ENCODE results near the gene KCTD2.
"Not testable (repeated sequence)": the region's sequence is repeated elsewhere in the genome, so short reads cannot be mapped to it uniquely, and the experiment has no call there.

The KCTD2 gene

GRCh38 chr17:75024686-75025397 lies 22.2 kb upstream of the KCTD2 start:
- Histone ChIP-seq H3K4me1 (ENCODE audit: control insufficient read depth, low read depth, low read length) (no peaks in the 10 kb centered on the region), H3K36me3 (ENCODE audit: control insufficient read depth, low read depth, low read length) (peaks cover 21% of the 10 kb centered on the region), H3K27ac (ENCODE audit: low read length) (no peak overlapping the region), H3K27me3 (ENCODE audit: control insufficient read depth, insufficient read depth, low read length) (no peaks in the 10 kb centered on the region), H3K9ac (ENCODE audit: low read length) (no peak overlapping the region), H3K4me3 (ENCODE audit: low read length) (no peak overlapping the region), H3K9me3 (ENCODE audit: control insufficient read depth, low read depth, low read length) (no peaks in the 10 kb centered on the region)

GRCh38 chr17:75025398-75025734 lies 21.7 kb upstream of the KCTD2 start:
- H3K27me3 ChIP-seq (ENCODE audit: control insufficient read depth, insufficient read depth, low read length); H3K4me3 ChIP-seq (ENCODE audit: low read length); H3K9me3 ChIP-seq (ENCODE audit: control insufficient read depth, low read depth, low read length); H3K27ac ChIP-seq (ENCODE audit: low read length); H3K4me1 ChIP-seq (ENCODE audit: control insufficient read depth, low read depth, low read length); H3K9ac ChIP-seq (ENCODE audit: low read length): not testable (repeated sequence)
- H3K36me3 ChIP-seq (ENCODE audit: control insufficient read depth, low read depth, low read length) = peaks cover 17% of the 10 kb centered on the region

DNA sequence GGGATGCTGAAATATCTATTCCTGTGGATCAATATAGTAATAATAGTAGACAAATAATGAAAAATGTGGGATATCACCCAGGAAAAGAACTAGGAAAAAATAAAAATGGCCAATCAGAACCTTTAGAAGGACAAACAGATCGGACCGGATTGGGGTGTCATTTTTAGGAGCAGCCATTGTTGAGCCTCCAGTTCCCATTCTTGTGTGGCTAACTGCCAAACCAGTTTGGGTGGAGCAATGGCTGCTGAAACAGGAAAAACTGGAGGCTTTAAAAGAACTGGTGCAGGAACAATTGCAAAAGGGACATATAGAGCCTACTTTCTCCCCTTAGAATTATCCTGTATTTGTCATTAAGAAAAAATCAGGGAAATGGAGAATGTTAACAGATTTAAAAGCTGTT lies 20.4 kb upstream of the KCTD2 start:
- not testable (repeated sequence) for H3K4me3 ChIP-seq (ENCODE audit: low read length); H3K27ac ChIP-seq (ENCODE audit: low read length); H3K4me1 ChIP-seq (ENCODE audit: control insufficient read depth, low read depth, low read length); H3K9ac ChIP-seq (ENCODE audit: low read length); H3K9me3 ChIP-seq (ENCODE audit: control insufficient read depth, low read depth, low read length); H3K27me3 ChIP-seq (ENCODE audit: control insufficient read depth, insufficient read depth, low read length); H3K36me3 ChIP-seq (ENCODE audit: control insufficient read depth, low read depth, low read length)

DNA sequence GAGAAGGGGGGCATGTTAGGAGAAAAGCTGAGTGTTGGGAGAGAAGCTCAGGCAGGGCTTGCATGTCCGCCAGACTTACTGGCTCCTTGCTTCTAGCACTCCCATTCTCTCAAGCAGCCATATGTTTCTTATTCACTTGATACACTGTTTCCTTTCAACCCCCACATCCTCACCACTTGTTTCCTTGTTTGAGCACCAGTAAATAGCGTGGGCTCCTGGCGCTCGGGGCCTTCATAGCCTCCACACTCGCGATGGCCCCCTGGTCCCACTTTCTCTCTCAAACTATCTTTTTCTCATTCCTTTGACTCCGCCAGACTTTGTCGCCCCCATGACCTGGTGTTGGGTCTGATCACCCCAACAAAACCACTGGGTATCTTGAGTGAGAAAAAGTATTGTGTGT lies 16.9 kb upstream of the KCTD2 start:
- Histone ChIP-seq H3K9me3 (ENCODE audit: control insufficient read depth, low read depth, low read length) (peaks cover 3% of the 10 kb centered on the region), H3K27me3 (ENCODE audit: control insufficient read depth, insufficient read depth, low read length) (no peaks in the 10 kb centered on the region), H3K9ac (ENCODE audit: low read length) (no peak overlapping the region), H3K36me3 (ENCODE audit: control insufficient read depth, low read depth, low read length) (no peaks in the 10 kb centered on the region), H3K27ac (ENCODE audit: low read length) (no peak overlapping the region), H3K4me1 (ENCODE audit: control insufficient read depth, low read depth, low read length) (no peaks in the 10 kb centered on the region), H3K4me3 (ENCODE audit: low read length) (no peak overlapping the region)

DNA sequence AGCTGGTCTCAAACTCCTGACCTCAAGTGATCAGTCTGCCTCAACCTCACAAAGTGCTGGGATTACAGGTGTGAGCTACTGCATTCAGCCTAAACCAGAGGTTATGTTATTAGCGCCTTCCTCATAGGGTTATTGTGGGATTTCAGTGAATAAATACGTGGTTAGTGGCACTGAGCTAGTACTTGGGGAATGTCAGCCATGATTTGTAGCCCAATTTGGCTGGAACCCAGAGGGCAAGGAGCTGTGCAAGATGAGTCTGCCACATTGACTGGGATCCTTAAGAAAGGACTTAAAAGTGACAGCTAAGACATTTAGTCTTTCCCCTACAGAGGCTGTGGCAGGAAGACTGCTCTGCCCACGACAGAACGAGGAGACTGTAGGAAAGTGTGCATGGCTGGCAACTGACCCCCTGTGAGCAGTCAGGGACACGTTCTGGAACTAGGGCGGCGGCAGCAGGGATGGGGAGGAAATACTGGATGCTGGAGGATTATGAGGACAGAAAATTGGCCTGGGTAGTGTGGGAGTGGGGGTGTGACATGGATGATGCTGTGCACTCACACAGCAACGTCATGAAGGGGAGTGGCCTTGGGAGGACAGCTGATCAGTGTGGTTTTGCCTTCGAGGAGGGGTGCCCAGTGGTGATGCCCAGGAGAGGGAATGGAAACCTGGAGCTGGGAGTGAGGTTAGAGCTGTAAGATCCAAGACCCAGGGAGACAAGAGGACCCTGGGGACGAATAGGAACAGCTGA lies 14.9 kb upstream of the KCTD2 start:
- H3K27ac ChIP-seq (ENCODE audit: low read length) = no peak overlapping the region
- H3K4me3 ChIP-seq (ENCODE audit: low read length) = no peak overlapping the region
- H3K9ac ChIP-seq (ENCODE audit: low read length) = no peak overlapping the region
- no peaks in the 10 kb centered on the region for H3K36me3 ChIP-seq (ENCODE audit: control insufficient read depth, low read depth, low read length)
- peaks cover 5% of the 10 kb centered on the region for H3K4me1 ChIP-seq (ENCODE audit: control insufficient read depth, low read depth, low read length)
- H3K9me3 ChIP-seq (ENCODE audit: control insufficient read depth, low read depth, low read length) = peaks cover 3% of the 10 kb centered on the region
- no peaks in the 10 kb centered on the region for H3K27me3 ChIP-seq (ENCODE audit: control insufficient read depth, insufficient read depth, low read length)

DNA sequence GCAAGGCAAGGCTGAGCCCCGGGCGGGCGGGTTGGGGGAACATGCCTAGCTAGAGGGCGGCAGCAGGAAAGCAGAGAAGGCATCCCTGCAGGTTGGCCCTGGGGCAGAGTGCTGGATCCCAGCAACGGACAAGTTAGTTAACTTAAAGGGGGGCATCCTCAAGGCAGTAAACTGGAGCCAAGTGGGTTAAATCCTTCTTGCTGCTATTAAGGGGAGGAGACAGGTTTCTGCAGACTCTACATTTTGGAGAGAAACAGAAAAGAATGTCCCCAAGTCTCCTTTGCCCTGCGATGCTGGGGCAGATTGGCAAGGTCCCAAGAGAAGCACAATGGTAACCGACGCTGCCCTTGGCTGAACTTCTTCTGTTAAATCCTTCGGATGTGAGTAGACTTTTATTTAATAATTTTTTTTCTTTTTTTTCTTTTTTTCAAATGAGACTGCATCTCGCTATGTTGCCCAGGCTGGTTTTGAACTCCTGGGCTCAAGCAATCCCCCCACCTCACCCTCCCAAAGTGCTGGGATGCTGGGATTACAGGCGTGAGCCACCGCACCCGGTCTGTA lies 14.2 kb upstream of the KCTD2 start:
- peak overlapping the region; percentile 90 for H3K4me3 ChIP-seq (ENCODE audit: low read length)

GRCh38 chr17:75033346-75034235 lies 13.4 kb upstream of the KCTD2 start:
- Histone ChIP-seq H3K27me3 (ENCODE audit: control insufficient read depth, insufficient read depth, low read length) (no peaks in the 10 kb centered on the region), H3K36me3 (ENCODE audit: control insufficient read depth, low read depth, low read length) (peaks cover 10% of the 10 kb centered on the region), H3K9ac (ENCODE audit: low read length) (peak overlapping the region; percentile 95), H3K9me3 (ENCODE audit: control insufficient read depth, low read depth, low read length) (peaks cover 3% of the 10 kb centered on the region), H3K4me1 (ENCODE audit: control insufficient read depth, low read depth, low read length) (peaks cover 5% of the 10 kb centered on the region), H3K27ac (ENCODE audit: low read length) (peak overlapping the region; percentile 41), H3K4me3 (ENCODE audit: low read length) (peak overlapping the region; percentile 90)

More for the DNA sequence above, 14.2 kb upstream of the KCTD2 start:
- Histone ChIP-seq H3K27ac (ENCODE audit: low read length) (no peak overlapping the region), H3K27me3 (ENCODE audit: control insufficient read depth, insufficient read depth, low read length) (no peaks in the 10 kb centered on the region), H3K36me3 (ENCODE audit: control insufficient read depth, low read depth, low read length) (peaks cover 5% of the 10 kb centered on the region), H3K9me3 (ENCODE audit: control insufficient read depth, low read depth, low read length) (peaks cover 3% of the 10 kb centered on the region), H3K4me1 (ENCODE audit: control insufficient read depth, low read depth, low read length) (peaks cover 5% of the 10 kb centered on the region), H3K9ac (ENCODE audit: low read length) (no peak overlapping the region)

DNA sequence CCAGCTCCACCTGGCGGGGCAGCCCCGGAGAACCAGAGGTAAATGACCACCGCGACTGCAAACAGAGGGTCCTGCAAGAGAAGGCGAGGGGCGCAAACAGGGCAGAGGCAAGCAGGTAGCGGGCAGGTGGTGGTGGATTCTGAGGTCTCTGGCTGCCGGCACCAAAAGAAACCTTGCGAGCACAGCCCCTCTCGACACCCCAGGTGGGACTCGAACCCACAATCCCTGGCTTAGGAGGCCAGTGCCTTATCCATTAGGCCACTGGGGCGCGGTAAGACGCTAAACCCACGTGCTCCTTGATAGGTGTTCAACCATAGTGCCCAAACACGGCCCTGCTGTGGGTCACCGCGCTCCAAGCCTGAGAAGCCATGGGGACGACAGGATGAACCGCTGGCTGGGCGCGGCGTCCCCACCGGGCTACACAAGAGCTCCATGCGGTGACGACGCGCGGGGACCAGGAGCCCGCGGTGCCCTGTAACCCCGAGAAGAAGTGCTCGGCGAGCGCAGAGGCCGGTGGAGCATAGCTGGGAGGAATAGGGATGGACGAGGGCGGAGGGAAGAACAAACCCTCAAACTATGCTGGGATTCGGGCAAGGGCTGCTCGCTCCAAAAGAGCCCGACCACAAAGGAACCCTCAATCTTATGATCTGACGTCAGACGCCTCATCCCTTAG lies 12.7 kb upstream of the KCTD2 start:
- H3K27ac ChIP-seq (ENCODE audit: low read length) = peak overlapping the region; percentile 78
- H3K9ac ChIP-seq (ENCODE audit: low read length) = peak overlapping the region; percentile 95
- H3K4me3 ChIP-seq (ENCODE audit: low read length) = peak overlapping the region; percentile 90
- H3K27me3 ChIP-seq (ENCODE audit: control insufficient read depth, insufficient read depth, low read length) = no peaks in the 10 kb centered on the region
- peaks cover 5% of the 10 kb centered on the region for H3K4me1 ChIP-seq (ENCODE audit: control insufficient read depth, low read depth, low read length)
- H3K9me3 ChIP-seq (ENCODE audit: control insufficient read depth, low read depth, low read length) = peaks cover 3% of the 10 kb centered on the region
- H3K36me3 ChIP-seq (ENCODE audit: control insufficient read depth, low read depth, low read length) = peaks cover 18% of the 10 kb centered on the region

DNA sequence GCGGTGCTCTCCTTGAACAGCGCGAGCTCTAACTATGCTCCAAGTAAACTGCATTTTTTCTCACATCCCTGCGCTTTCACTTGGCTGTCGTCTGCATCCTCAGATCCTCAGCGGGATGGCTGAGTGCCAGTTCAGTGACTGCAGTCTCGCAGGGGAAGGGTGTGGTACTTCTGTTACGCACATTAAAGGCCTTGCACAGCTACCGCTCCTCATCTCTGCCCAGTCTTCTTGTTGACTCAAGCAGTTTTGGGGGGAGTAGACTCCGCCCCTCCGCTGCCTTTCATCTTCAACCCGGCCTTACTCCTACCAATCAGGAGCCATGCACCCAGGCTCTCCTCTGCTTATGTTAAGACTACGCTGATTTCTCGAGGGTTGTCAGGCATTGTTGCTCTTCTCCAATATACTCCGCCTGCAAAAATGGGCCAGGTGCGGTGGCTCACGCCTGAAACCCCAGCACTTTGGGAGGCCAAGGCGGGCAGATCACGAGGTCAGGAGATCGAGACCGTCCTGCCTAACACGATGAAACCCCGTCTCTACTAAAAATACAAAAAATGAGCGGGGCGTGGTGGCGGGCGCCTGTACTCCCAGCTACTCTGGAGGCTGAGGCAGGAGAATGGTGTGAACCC lies 10.3 kb upstream of the KCTD2 start:
- no peak overlapping the region for H3K27ac ChIP-seq (ENCODE audit: low read length)
- no peaks in the 10 kb centered on the region for H3K27me3 ChIP-seq (ENCODE audit: control insufficient read depth, insufficient read depth, low read length)
- peaks cover 39% of the 10 kb centered on the region for H3K36me3 ChIP-seq (ENCODE audit: control insufficient read depth, low read depth, low read length)
- no peak overlapping the region for H3K9ac ChIP-seq (ENCODE audit: low read length)
- H3K4me3 ChIP-seq (ENCODE audit: low read length) = no peak overlapping the region
- peaks cover 5% of the 10 kb centered on the region for H3K4me1 ChIP-seq (ENCODE audit: control insufficient read depth, low read depth, low read length)
- H3K9me3 ChIP-seq (ENCODE audit: control insufficient read depth, low read depth, low read length) = no peaks in the 10 kb centered on the region

- no peaks in the 10 kb centered on the region for H3K9me3 ChIP-seq (ENCODE audit: control insufficient read depth, low read depth, low read length)
- peaks cover 10% of the 10 kb centered on the region for H3K4me1 ChIP-seq (ENCODE audit: control insufficient read depth, low read depth, low read length)
- H3K4me3 ChIP-seq (ENCODE audit: low read length) = no peak overlapping the region
- peaks cover 45% of the 10 kb centered on the region for H3K36me3 ChIP-seq (ENCODE audit: control insufficient read depth, low read depth, low read length)
- H3K9ac ChIP-seq (ENCODE audit: low read length) = no peak overlapping the region
- no peak overlapping the region for H3K27ac ChIP-seq (ENCODE audit: low read length)
- H3K27me3 ChIP-seq (ENCODE audit: control insufficient read depth, insufficient read depth, low read length) = no peaks in the 10 kb centered on the region
These were observed 7.8 kb upstream of the KCTD2 start for GRCh38 chr17:75039238-75039637.
